ENCODE measurements around the gene IFNE. TPM values are rescaled to one million over a fixed set of nuclear protein-coding genes. Genes with fewer than 3 reads are reported as not detected.
A peak's percentile ranks its signal among the peaks of the same experiment; 100 is the strongest.

IFNE gene
- polyA plus RNA-seq, 1 experiment = 0.67 TPM

GRCh38 chr9:21506626-21507482 lies 24.7 kb upstream of the IFNE start:
- no peaks in the 10 kb centered on the region for H3K27me3 ChIP-seq (ENCODE audit: control insufficient read depth, insufficient read depth, low read length)
- no peak for TF ChIP-seq CTCF (IDR thresholded peaks at IDR 0.05; ENCODE audit: low read depth, low read length)
- no peak overlapping the region for H3K27ac ChIP-seq (ENCODE audit: low read depth, low read length)
- CTCF ChIA-PET = no interaction called here
- POLR2A ChIA-PET = no interaction called here
- H3K9me3 ChIP-seq (ENCODE audit: control insufficient read depth, insufficient read depth, low read length) = no peaks in the 10 kb centered on the region
- DNase-seq (ENCODE audit: low read depth, low spot score) = peak; percentile 74
- H3K4me3 ChIP-seq (ENCODE audit: low read depth, low read length) = no peak overlapping the region

DNA sequence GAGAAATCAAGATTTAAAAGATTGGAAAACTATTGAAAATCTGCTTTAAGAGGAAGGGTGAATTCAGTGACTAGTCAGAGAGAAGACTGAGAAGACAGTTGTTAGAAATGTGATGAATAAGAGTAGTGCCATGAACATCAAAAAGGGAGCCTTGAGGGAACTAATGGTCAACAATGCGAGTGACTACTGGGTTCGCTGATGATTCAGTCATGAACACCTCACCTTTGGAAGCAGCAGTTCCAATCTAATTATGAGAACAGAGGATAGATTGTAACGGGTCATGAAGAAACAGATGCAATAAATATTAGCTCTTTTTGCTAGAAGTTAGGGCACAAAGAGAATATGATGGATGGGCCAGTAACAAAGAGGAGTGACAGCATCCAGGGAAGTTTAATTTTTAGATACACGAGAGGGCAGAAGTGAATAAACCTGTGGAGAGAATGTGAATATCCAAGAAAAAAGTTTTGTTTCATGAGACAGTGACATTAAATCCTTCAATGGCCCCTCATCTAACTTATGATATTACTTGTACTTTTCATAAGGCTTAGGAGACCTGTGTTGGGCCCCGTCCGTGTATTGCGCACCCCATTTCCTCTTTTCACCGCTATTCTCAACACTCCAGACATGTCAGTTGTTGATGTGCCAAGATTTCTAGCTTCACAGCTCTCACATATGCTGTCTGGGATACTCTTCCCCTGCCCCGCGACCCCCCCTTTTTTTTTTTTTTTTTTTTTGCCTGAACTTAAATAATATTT lies 23.5 kb upstream of the IFNE start:
- ChIA-PET CTCF (interaction anchor here (0.6 to 1.7 kb wide), 3 partner anchors 40 to 203 kb away, joined by 3 to 4 read pairs (median 3); no protein-coding TSS in a partner anchor), POLR2A (interaction anchor here (0.9 kb wide), 1 partner anchor 282 kb away, joined by 4 read pairs; no protein-coding TSS in a partner anchor)
- Histone ChIP-seq H3K4me3 (ENCODE audit: low read depth, low read length) (no peak overlapping the region), H3K9me3 (ENCODE audit: control insufficient read depth, insufficient read depth, low read length) (no peaks in the 10 kb centered on the region), H3K27ac (ENCODE audit: low read depth, low read length) (no peak overlapping the region), H3K27me3 (ENCODE audit: control insufficient read depth, insufficient read depth, low read length) (no peaks in the 10 kb centered on the region)
- no peak for DNase-seq (ENCODE audit: low read depth, low spot score)
- no peak for TF ChIP-seq CTCF (IDR thresholded peaks at IDR 0.05; ENCODE audit: low read depth, low read length)

DNA sequence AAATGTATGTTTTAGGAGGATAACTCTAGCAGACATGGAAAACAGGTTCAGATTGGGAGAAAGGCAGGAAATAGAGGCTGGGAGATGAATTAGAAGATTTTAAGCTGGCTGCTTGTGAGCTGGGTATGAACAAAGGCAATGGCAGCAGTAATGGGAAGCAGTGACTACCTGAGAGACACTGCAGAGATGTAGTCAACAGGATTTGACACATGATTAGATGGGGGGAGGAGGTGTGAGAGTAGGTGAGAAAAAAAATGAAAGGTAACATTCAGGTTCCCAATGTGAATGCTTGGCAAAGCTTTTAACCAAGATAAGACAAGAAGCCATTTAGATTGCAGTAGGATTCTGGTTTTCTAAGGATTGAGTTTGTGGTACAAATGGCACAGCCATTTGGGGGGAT lies 22.8 kb upstream of the IFNE start:
- ChIA-PET POLR2A (interaction anchor here (0.9 kb wide), 1 partner anchor 282 kb away, joined by 4 read pairs; no protein-coding TSS in a partner anchor), CTCF (interaction anchor here (0.6 to 1.7 kb wide), 4 partner anchors 39 to 204 kb away, joined by 3 to 6 read pairs (median 4); no protein-coding TSS in a partner anchor)
- no peak overlapping the region for H3K4me3 ChIP-seq (ENCODE audit: low read depth, low read length)
- TF ChIP-seq CTCF (IDR thresholded peaks at IDR 0.05; ENCODE audit: low read depth, low read length) = no peak
- H3K27ac ChIP-seq (ENCODE audit: low read depth, low read length) = no peak overlapping the region
- DNase-seq (ENCODE audit: low read depth, low spot score) = no peak
- H3K27me3 ChIP-seq (ENCODE audit: control insufficient read depth, insufficient read depth, low read length) = no peaks in the 10 kb centered on the region
- H3K9me3 ChIP-seq (ENCODE audit: control insufficient read depth, insufficient read depth, low read length) = no peaks in the 10 kb centered on the region

- Histone ChIP-seq H3K4me3 (ENCODE audit: low read depth, low read length) (no peak overlapping the region), H3K9me3 (ENCODE audit: control insufficient read depth, insufficient read depth, low read length) (no peaks in the 10 kb centered on the region), H3K27ac (ENCODE audit: low read depth, low read length) (no peak overlapping the region), H3K27me3 (ENCODE audit: control insufficient read depth, insufficient read depth, low read length) (no peaks in the 10 kb centered on the region)
- POLR2A ChIA-PET = no interaction called here
- no peak for DNase-seq (ENCODE audit: low read depth, low spot score)
- TF ChIP-seq CTCF (IDR thresholded peaks at IDR 0.05; ENCODE audit: low read depth, low read length) = no peak
- CTCF ChIA-PET = interaction anchor here (1.7 kb wide), 1 partner anchor 38 kb away, joined by 4 read pairs; no protein-coding TSS in a partner anchor
Measured at GRCh38 chr9:21504113-21504512, 22.0 kb upstream of the IFNE start.

Measured in AG04450 (cell line).